Ascending aorta (tissue), 2 donors: ENCODE measurements around the gene EFCC1. TPM values are rescaled to one million over a fixed set of nuclear protein-coding genes. Genes with fewer than 3 reads are reported as not detected.

Experiments used
- DNase-seq, 2 donors: peaks; one replicate each; pipeline ENCODE4 v3.0.0-alpha.2; 2019; ENCODE audit warnings: low spot score in 2 of 2
- H3K27ac ChIP-seq, 2 donors: fragments of 200-600 bp; sonication (generic); one replicate each; pipeline ENCODE4 v1.5.1; 2016 to 2017; ENCODE audit warnings: mild to moderate bottlenecking in 1 of 2
- H3K27me3 ChIP-seq: fragments of 200-600 bp; sonication (generic); one replicate; pipeline ENCODE4 v1.5.1; 2017
- H3K36me3 ChIP-seq, 2 donors: fragments of 200-600 bp; sonication (generic); one replicate each; pipeline ENCODE4 v1.5.1; 2016
- H3K4me1 ChIP-seq, 2 donors: fragments of 200-600 bp; sonication (generic); one replicate each; pipeline ENCODE4 v1.5.1; 2016 to 2017; ENCODE audit warnings: mild to moderate bottlenecking in 1 of 2
- H3K4me3 ChIP-seq, 2 donors: fragments of 200-600 bp; sonication (generic); one replicate each; pipeline ENCODE4 v1.5.1; 2016 to 2017; ENCODE audit warnings: mild to moderate bottlenecking in 1 of 2
- H3K9me3 ChIP-seq, 2 donors: fragments of 200-600 bp; sonication (generic); one replicate each; pipeline ENCODE4 v1.5.1; 2016
- CTCF ChIP-seq, 3 experiments: fragments of 200-600 bp in 2 of 3; fragments of 450-650 bp in 1 of 3; sonication (generic) in 2 of 3; IDR thresholded peaks; one replicate each; pipeline ENCODE4 v1.5.1; 2016 to 2019; ENCODE audit warnings: antibody characterized with exemption in 3 of 3, mild to moderate bottlenecking in 1 of 3, moderate library complexity in 1 of 3
- intact Hi-C: fragments of 100-400 bp; cut with DNase I; formaldehyde crosslinking; loops from one replicate; pipeline ENCODE4 v1.15.1; 2023
- total RNA-seq: library from RNA; depleted of rRNA; stranded (reverse); fragments of >200 nt; gene quantifications from one replicate; pipeline ENCODE4 v1.1.0, GENCODE V29; 2016

EFCC1 gene
- total RNA-seq, 1 donor from 2014 or later, result 3.6 TPM

GRCh38 chr3:129013491-129013891 lies 12.4 kb downstream of the EFCC1 start:
- Histone ChIP-seq H3K4me1 (no peaks in the 10 kb centered on the region), H3K36me3 (no peaks in the 10 kb centered on the region), H3K9me3 (no peaks in the 10 kb centered on the region), H3K27me3 (no peaks in the 10 kb centered on the region), H3K4me3 (no peak overlapping the region), H3K27ac (no peak overlapping the region)
- no peak for TF ChIP-seq CTCF (IDR thresholded peaks at IDR 0.05)
- intact Hi-C loops, result no loop called here
- no peak for DNase-seq

GRCh38 chr3:129014148-129014547 lies 13.0 kb downstream of the EFCC1 start:
- no peaks in the 10 kb centered on the region for H3K27me3 ChIP-seq
- H3K4me3 ChIP-seq, result no peak overlapping the region
- H3K36me3 ChIP-seq, result no peaks in the 10 kb centered on the region
- no peak overlapping the region for H3K27ac ChIP-seq
- DNase-seq, result no peak
- H3K9me3 ChIP-seq, result no peaks in the 10 kb centered on the region
- no peak for TF ChIP-seq CTCF (IDR thresholded peaks at IDR 0.05)
- intact Hi-C loops, result no loop called here
- no peaks in the 10 kb centered on the region for H3K4me1 ChIP-seq

GRCh38 chr3:129014793-129015345 lies 13.8 kb downstream of the EFCC1 start:
- DNase-seq, result no peak
- H3K27ac ChIP-seq, result no peak overlapping the region
- no peaks in the 10 kb centered on the region for H3K36me3 ChIP-seq
- TF ChIP-seq CTCF (IDR thresholded peaks at IDR 0.05), result no peak
- intact Hi-C loops, result no loop called here
- no peaks in the 10 kb centered on the region for H3K9me3 ChIP-seq
- H3K4me1 ChIP-seq, result no peaks in the 10 kb centered on the region
- H3K4me3 ChIP-seq, result no peak overlapping the region
- H3K27me3 ChIP-seq, result no peaks in the 10 kb centered on the region

- no peak for DNase-seq
- no peak for TF ChIP-seq CTCF (IDR thresholded peaks at IDR 0.05)
- Histone ChIP-seq H3K4me3 (no peak overlapping the region), H3K27ac (no peak overlapping the region), H3K27me3 (no peaks in the 10 kb centered on the region), H3K9me3 (no peaks in the 10 kb centered on the region), H3K4me1 (no peaks in the 10 kb centered on the region), H3K36me3 (no peaks in the 10 kb centered on the region)
- intact Hi-C loops, result no loop called here
These were observed 14.4 kb downstream of the EFCC1 start for GRCh38 chr3:129015388-129016105.

- DNase-seq, result no peak
- Histone ChIP-seq H3K27ac (peak overlapping the region in 1 of 2 donors; percentile 38), H3K4me3 (no peak overlapping the region), H3K9me3 (no peaks in the 10 kb centered on the region), H3K36me3 (no peaks in the 10 kb centered on the region), H3K4me1 (no peaks in the 10 kb centered on the region), H3K27me3 (no peaks in the 10 kb centered on the region)
- TF ChIP-seq CTCF (IDR thresholded peaks at IDR 0.05), result no peak
- intact Hi-C loops, result no loop called here
These were observed 15.2 kb downstream of the EFCC1 start for GRCh38 chr3:129016356-129016719.
